Gastroesophageal sphincter (tissue), 3 donors: ENCODE results near the gene HEATR3.

ENCODE experiments used
- CTCF ChIP-seq, 4 experiments: fragments of 200-600 bp in 2 of 4; fragments of 450-650 bp in 2 of 4; sonication (generic) in 1 of 4; IDR thresholded peaks; one replicate each; pipeline ENCODE4 v1.5.1; 2017 to 2019; ENCODE audit warnings: antibody characterized with exemption in 4 of 4, mild to moderate bottlenecking in 2 of 4, moderate library complexity in 2 of 4
- EP300 ChIP-seq: sonication (generic); formaldehyde crosslinking; IDR thresholded peaks from one replicate; pipeline ENCODE4 v1.6.1; 2017; ENCODE audit warnings: antibody characterized with exemption, mild to moderate bottlenecking
- POLR2A ChIP-seq, 2 donors: fragments of 450-650 bp; IDR thresholded peaks; one replicate each; pipeline ENCODE4 v1.6.1; 2017; ENCODE audit warnings: antibody characterized with exemption in 2 of 2, mild to moderate bottlenecking in 2 of 2, moderate library complexity in 1 of 2
- POLR2AphosphoS5 ChIP-seq: sonication (generic); formaldehyde crosslinking; IDR thresholded peaks from one replicate; pipeline ENCODE4 v1.6.1; 2017; ENCODE audit warnings: antibody characterized with exemption

- TF ChIP-seq CTCF (IDR thresholded peaks at IDR 0.05) (no peak), POLR2A (IDR thresholded peaks at IDR 0.05) (no peak), POLR2AphosphoS5 (no peak), EP300 (no peak)
These were observed 73.8 kb downstream of the HEATR3 start for GRCh38 chr16:50139580-50139979.
